HL-60/S4 (cell line): Measurements from ENCODE around the gene FGF11.

Source experiments
- in situ Hi-C: fragments of 300-500 bp; cut with MboI; formaldehyde crosslinking; loops from 2 replicates; pipeline ENCODE4 v1.14.3; 2022; ENCODE audit warnings: low sequenced_read_pairs

Gene FGF11

GRCh38 chr17:7439462-7440112, at the start of gene FGF11:
FGF11 (plus strand) TSS chr17:7439512; CDS start chr17:7439621, 109 bp downstream.
- in situ Hi-C loops = no loop called here

- in situ Hi-C loops = no loop called here
Measured at GRCh38 chr17:7389924-7390910, 49.1 kb upstream of the FGF11 start.

DNA sequence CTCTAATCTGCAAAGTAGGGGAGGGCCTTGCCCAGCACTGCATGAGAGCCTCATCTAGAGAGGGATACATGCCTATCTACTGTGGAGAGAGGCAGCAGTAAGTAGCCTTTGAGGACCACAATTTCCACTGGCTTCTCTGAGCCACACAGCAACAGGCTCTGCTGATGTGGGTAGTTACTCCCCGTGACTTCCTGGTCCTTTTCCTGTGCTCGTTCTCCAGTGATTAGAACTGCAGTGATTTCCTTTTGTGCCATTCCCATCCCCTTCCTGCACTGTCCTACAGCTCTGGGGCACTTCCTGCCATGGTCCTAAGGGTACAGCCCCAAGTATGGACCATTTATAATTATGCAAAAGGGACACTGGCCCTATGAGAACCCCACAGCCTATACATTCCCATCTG, 48.0 kb upstream of the FGF11 start:
- in situ Hi-C loops = no loop called here

DNA sequence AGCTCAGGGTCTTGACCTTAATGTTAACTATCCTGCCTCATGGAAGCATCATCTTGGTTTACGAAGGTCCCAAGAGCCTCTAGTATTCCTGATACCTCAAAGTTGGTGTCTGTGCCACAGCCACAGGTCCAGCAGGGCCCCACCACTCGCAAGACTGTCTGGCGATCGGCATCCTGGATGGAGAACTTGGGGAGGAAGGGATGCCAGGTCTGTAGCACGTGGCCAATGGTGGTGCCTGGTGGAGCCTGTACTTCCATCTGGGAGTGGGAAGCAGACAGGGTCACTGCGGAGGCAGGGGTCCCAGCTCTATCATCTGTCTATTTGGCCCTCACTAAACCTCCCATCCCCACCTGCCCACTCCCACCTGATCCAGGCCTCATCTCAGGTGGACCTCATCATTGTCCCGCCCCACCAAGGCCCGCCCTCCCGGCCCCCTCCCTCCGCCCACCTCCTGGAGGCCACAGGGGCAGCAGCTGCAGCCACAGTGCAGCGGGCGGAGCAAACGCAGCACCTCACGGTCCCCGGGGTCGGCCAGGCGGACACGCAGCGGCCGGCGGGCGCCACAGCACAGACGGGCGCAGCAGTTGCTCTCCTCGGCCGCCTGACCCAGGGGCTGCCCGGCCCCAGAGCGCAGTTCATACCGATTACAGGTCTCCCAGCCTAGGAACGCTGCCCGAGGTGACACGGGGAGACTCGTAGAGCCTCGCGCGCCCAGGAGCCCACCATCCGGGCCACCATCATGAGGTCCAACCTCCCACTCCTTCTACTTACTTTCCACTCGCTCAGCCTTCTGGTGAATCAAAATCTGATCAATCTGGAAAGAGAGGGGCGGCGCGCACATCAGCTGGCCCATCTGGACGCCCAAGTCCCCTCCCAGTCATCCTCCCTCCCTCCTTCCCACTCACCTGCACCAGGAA, 46.4 kb upstream of the FGF11 start:
- in situ Hi-C loops = no loop called here

DNA sequence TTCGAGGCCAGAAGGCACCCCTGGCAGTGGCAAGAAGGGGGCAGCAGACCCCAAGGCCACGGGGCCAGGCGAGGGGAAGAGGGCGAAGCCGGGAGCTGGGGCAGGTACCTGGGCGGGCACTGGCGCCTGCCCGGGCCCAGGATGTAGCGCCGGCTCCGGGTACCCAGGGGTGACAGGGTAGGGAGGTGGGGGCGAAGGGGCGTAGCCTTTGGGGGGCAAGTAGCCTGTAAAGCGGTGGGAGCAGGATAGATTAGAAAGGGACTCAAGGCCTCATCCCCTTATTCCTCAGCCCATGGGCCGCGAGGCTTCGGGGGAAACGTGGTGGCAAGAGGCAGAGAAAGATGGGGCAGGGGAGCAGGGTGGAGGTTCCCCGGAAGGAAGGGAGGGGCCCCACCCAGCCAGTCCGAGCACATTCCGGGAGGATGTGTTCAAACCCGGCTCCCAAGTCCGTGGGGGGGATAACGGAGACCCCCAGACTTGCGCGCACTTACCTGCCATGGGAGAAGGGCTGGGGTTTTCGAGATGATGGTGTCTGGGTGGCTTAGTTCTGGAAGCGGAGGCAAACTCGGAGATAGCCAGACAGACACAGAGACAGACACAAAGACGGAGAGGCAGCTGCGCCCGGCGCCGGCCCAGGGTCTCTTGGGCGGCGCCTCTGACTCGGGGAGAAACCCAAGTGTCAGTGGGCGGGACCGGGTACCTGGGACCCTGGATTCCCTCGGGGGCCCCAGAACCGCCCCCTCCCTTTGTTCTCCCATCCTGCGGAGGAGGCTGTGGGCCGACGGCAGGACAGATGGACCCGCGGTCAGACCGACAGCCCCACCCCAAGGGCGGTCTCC, 45.5 kb upstream of the FGF11 start:
- in situ Hi-C loops = no loop called here

DNA sequence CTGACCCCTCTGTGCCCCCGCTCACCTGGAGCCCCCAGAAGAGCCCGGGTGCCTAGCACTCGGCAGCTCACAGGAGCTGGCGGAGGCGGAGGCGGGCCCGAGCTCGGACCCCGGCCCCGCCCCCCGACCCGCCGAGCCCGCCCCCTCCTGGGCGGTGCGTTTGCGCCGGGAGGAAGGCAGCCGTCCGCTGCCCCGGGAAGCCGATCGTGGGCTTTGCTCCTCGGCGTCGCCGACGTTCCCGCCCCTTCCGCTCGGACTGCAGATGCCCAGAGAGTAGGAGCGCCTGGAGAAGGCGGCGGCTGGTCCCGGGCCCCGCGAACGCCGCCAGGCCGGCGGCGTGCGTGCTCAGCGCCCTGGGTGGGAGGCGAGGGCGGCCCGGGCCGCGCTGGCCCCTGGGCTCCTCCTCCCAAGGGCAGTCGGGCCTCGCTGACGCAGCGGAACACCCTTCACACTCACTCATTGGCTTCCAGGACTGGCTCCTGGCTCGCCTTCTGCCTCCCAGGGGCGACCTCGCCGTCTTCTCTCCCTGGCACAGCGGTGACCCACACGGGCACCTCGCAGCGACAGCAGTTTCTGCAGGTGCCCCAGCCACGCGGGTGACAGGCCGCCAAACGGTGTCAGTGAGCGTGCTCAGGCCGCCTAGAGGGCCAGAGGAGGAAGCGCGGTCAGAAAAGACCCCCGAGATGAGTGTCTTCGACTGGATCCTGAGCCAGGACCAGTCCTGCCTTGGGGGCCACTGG, 44.7 kb upstream of the FGF11 start, which contains the start of gene PLSCR3:
Gene PLSCR3, minus strand, starts transcription at position 74 of the 740 bp plus-strand sequence. CDS start 415 bp downstream, outside the sequence.
- in situ Hi-C loops = no loop called here

DNA sequence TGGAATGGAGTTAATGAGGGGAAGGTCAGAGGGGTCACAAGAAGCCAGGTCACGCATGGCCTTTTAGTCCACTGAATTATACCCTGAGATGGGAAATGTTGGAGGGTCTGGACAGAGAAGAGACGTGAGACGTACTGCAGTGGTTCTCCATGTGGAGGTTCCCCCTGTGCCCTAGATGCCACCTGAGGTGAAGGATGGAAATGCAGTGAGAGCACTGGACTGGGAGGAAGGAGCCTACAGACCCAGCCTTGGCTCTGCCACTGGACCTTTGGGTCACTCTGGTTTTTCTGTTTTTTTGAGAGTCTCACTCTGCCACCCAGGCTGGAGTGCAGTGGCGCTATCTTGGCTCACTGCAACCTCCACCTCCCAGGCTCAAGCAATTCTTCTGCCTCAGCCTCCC, 43.2 kb upstream of the FGF11 start:
- in situ Hi-C loops = no loop called here

DNA sequence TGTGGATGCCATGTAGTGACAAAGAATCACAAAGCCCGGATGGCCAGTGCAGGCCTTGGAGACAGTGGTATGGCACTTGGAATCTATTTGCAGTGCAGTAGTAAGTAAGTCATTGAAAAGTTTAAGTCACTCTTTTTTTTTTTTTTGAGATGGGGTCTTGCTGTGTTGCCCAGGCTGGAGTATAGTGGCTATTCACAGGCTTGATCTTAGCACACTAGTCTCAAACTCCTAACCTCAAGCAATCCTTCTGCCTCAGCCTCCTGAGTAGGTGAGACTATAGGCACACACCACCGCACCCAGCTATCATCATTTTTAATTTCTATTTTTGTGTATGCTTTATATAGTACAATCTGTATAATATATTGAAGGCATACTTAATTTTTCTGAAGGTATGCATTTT, 40.7 kb upstream of the FGF11 start:
- in situ Hi-C loops = no loop called here

- in situ Hi-C loops = no loop called here
Measured at GRCh38 chr17:7403043-7403726, 36.1 kb upstream of the FGF11 start.

DNA sequence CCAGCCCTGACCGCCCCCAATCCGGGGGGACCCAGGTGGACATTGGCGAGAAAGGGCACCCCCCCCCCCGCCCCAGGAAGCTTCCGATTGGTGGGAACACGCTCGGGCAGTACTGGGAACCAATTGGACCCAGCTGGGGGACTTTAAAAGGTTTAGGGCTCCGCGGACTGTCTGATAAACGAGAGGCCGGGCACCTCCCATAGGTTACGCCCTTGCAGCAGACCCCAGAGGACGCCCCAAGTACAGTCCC, 35.7 kb upstream of the FGF11 start:
- in situ Hi-C loops = no loop called here

GRCh38 chr17:7403977-7404736, 35.2 kb upstream of the FGF11 start, which contains the start of gene TMEM256:
TMEM256 (minus strand) TSS chr17:7404097; CDS start chr17:7404084, 13 bp downstream.
- in situ Hi-C loops = no loop called here

GRCh38 chr17:7404737-7405349, 34.5 kb upstream of the FGF11 start:
- in situ Hi-C loops = no loop called here

- in situ Hi-C loops = no loop called here
Measured at GRCh38 chr17:7405350-7406234, 33.7 kb upstream of the FGF11 start.

- in situ Hi-C loops = no loop called here
Measured at GRCh38 chr17:7406235-7406825, 33.0 kb upstream of the FGF11 start.

DNA sequence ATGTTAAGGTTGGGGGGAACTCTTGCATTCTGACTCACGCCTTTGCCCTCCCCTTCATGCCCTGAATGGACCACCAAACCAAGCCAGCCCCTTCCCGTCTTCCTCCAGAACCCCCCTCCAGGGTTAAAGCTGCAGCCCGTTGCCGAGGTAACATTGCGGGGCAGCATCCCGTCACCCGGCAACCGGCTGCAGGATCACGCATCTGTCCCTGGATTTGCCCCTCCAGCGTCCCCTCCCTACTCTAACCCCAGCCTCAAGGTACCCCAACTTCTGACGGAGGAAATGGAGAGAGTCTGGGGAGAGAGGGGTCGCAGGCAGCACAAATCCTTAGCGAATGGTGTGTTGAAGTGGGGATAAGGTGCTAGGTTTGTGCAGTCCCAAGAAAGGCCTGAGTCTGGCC, 32.2 kb upstream of the FGF11 start:
- in situ Hi-C loops = no loop called here

GRCh38 chr17:7407485-7408251, 31.6 kb upstream of the FGF11 start, which contains the start of gene NLGN2:
NLGN2 (plus strand) TSS chr17:7407845; CDS start chr17:7408256, 411 bp downstream.
- in situ Hi-C loops = no loop called here
